T-helper 22 cell (primary cell): ENCODE results near the gene CXorf51B.
"Not testable (repeated sequence)": the region's sequence is repeated elsewhere in the genome, so short reads cannot be mapped to it uniquely, and the experiment has no call there.

Source experiments
- DNase-seq: peaks from one replicate; pipeline ENCODE4 v3.0.0-alpha.2; 2020; ENCODE audit warnings: low read depth

The CXorf51B gene

GRCh38 chrX:146809471-146809870 is at the start of gene CXorf51B:
Gene CXorf51B, plus strand, starts transcription at chrX:146809771. Its CDS starts 21 bp downstream, at chrX:146809792.
- DNase-seq, result not testable (repeated sequence)

GRCh38 chrX:146814644-146815043 is 5.1 kb downstream of the CXorf51B start, which contains the start of gene CXorf51A:
Gene CXorf51A, minus strand, starts transcription at chrX:146814744. Its CDS starts 21 bp downstream, at chrX:146814723.
- not testable (repeated sequence) for DNase-seq

- no peak for DNase-seq
Measured at GRCh38 chrX:146831994-146832393, 22.4 kb downstream of the CXorf51B start.

- no peak for DNase-seq
Measured at GRCh38 chrX:146854281-146854680, 44.7 kb downstream of the CXorf51B start.
